SU-DHL-6 (cell line): ENCODE data around the gene GPD1.

ENCODE experiments used
- CTCF ChIP-seq: fragments of 200-600 bp; sonication (generic); IDR thresholded peaks from one replicate; pipeline ENCODE4 v1.5.1; 2017; ENCODE audit warnings: antibody characterized with exemption, mild to moderate bottlenecking, low read length, moderate library complexity; ENCODE audit not compliant: insufficient read depth, poor library complexity, severe bottlenecking
- EZH2phosphoT487 ChIP-seq: fragments of 200-600 bp; sonication (generic), shearing (Covaris generic); conservative IDR thresholded peaks from 2 replicates; pipeline ENCODE4 v1.6.1; 2018; ENCODE audit warnings: mild to moderate bottlenecking, antibody characterized with exemption, low read length, moderate library complexity, mixed read lengths

GRCh38 chr12:50151047-50151687, 47.4 kb downstream of the GPD1 start:
- TF ChIP-seq CTCF (no peak), EZH2phosphoT487 (no peak)
